GM18861 (cell line): ENCODE results near the gene MICALL1.
"Not testable (repeated sequence)": the region's sequence is repeated elsewhere in the genome, so short reads cannot be mapped to it uniquely, and the experiment has no call there.

Experiments
- ATAC-seq: cut with Tn5 transposase; IDR thresholded peaks from one replicate; pipeline ENCODE4 v1.9.1; 2021; ENCODE audit not compliant: unreplicated experiment

Gene MICALL1

GRCh38 chr22:37926771-37927636, 20.9 kb downstream of the MICALL1 start:
- no peak for ATAC-seq

GRCh38 chr22:37927637-37927936, 21.5 kb downstream of the MICALL1 start:
- ATAC-seq: no peak

- no peak for ATAC-seq
These were observed 23.3 kb downstream of the MICALL1 start for GRCh38 chr22:37929390-37929789.

- ATAC-seq: no peak
These were observed 24.3 kb downstream of the MICALL1 start for GRCh38 chr22:37930270-37930951.

- no peak for ATAC-seq
These were observed 24.9 kb downstream of the MICALL1 start for GRCh38 chr22:37930952-37931440.

GRCh38 chr22:37931893-37932389, 25.8 kb downstream of the MICALL1 start:
- no peak for ATAC-seq

GRCh38 chr22:37932401-37932800, 26.3 kb downstream of the MICALL1 start:
- ATAC-seq: no peak

GRCh38 chr22:37932821-37933578, 26.9 kb downstream of the MICALL1 start:
- no peak for ATAC-seq

- peak; percentile 80 for ATAC-seq
These were observed 27.7 kb downstream of the MICALL1 start for GRCh38 chr22:37933711-37934376.

GRCh38 chr22:37940698-37941376, 34.7 kb downstream of the MICALL1 start:
- ATAC-seq: no peak

GRCh38 chr22:37942133-37942532, 36.0 kb downstream of the MICALL1 start:
- ATAC-seq: no peak

- ATAC-seq: no peak
These were observed 37.2 kb downstream of the MICALL1 start for GRCh38 chr22:37943136-37943824.

GRCh38 chr22:37943825-37944198, 37.7 kb downstream of the MICALL1 start:
- ATAC-seq: no peak

- ATAC-seq: not testable (repeated sequence)
These were observed 38.3 kb downstream of the MICALL1 start for GRCh38 chr22:37944423-37944822.

GRCh38 chr22:37947142-37947795, 41.2 kb downstream of the MICALL1 start:
- not testable (repeated sequence) for ATAC-seq

GRCh38 chr22:37951305-37951704, 45.2 kb downstream of the MICALL1 start:
- ATAC-seq: no peak

GRCh38 chr22:37952629-37953028, 46.5 kb downstream of the MICALL1 start:
- ATAC-seq: not testable (repeated sequence)

GRCh38 chr22:37953062-37953436, 47.0 kb downstream of the MICALL1 start:
- ATAC-seq: peak; percentile 39
